ENCODE results near the gene ORC5.

DNA sequence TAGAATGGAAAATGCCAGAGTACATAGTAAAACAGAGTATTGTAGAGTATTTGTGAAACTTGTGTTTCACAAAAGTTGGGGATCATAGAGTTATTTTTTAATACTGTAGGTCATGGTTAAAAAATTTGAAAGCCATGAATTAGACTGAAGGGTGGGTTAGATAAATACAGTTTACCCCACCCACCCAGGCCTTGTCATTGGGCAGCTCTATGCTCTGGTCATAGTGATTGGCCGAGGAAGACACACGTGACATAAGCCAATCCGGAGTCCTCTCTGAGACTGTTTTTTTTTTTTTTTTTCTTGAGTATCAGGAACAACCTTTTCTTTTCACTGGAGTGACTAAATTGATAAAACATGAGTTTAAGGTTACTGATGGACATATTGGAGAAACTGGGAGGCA lies 33.3 kb upstream of the ORC5 start:
- TF ChIP-seq, protein P1, sequence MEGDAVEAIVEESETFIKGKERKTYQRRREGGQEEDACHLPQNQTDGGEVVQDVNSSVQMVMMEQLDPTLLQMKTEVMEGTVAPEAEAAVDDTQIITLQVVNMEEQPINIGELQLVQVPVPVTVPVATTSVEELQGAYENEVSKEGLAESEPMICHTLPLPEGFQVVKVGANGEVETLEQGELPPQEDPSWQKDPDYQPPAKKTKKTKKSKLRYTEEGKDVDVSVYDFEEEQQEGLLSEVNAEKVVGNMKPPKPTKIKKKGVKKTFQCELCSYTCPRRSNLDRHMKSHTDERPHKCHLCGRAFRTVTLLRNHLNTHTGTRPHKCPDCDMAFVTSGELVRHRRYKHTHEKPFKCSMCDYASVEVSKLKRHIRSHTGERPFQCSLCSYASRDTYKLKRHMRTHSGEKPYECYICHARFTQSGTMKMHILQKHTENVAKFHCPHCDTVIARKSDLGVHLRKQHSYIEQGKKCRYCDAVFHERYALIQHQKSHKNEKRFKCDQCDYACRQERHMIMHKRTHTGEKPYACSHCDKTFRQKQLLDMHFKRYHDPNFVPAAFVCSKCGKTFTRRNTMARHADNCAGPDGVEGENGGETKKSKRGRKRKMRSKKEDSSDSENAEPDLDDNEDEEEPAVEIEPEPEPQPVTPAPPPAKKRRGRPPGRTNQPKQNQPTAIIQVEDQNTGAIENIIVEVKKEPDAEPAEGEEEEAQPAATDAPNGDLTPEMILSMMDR (IDR thresholded peaks at IDR 0.05), result no peak
- no peak for TF ChIP-seq EP300 (IDR thresholded peaks at IDR 0.05)

All from suprapubic skin (tissue), 3 donors.